HG03135 (cell line): ENCODE measurements around the gene PPFIBP1.
A peak's percentile ranks its signal among the peaks of the same experiment; 100 is the strongest.

Experiments used
- ATAC-seq: cut with Tn5 transposase; IDR thresholded peaks from one replicate; pipeline ENCODE4 v1.9.1; 2021; ENCODE audit warnings: mild to moderate bottlenecking, moderate library complexity; ENCODE audit not compliant: unreplicated experiment

Gene PPFIBP1

GRCh38 chr12:27523642-27524493 lies at the start of gene PPFIBP1:
Gene PPFIBP1 (plus strand): TSS chr12:27524206. CDS start chr12:27633397, 109,191 bp downstream.
- peak; percentile 92 for ATAC-seq

- no peak for ATAC-seq
These were observed 49.7 kb upstream of the PPFIBP1 start for GRCh38 chr12:27474344-27474743.

GRCh38 chr12:27477049-27477448 lies 47.0 kb upstream of the PPFIBP1 start:
- no peak for ATAC-seq

- ATAC-seq: no peak
These were observed 45.1 kb upstream of the PPFIBP1 start for GRCh38 chr12:27478949-27479348.

- ATAC-seq: no peak
These were observed 44.0 kb upstream of the PPFIBP1 start for GRCh38 chr12:27480016-27480415.

- ATAC-seq: no peak
These were observed 37.0 kb upstream of the PPFIBP1 start for GRCh38 chr12:27486961-27487360.

GRCh38 chr12:27488479-27488878 lies 35.5 kb upstream of the PPFIBP1 start:
- ATAC-seq: no peak

- ATAC-seq: no peak
These were observed 32.8 kb upstream of the PPFIBP1 start for GRCh38 chr12:27491226-27491625.

- ATAC-seq: no peak
These were observed 30.6 kb upstream of the PPFIBP1 start for GRCh38 chr12:27493260-27493940.

- no peak for ATAC-seq
These were observed 26.6 kb upstream of the PPFIBP1 start for GRCh38 chr12:27497446-27497845.

- no peak for ATAC-seq
These were observed 25.9 kb upstream of the PPFIBP1 start for GRCh38 chr12:27498149-27498548.

GRCh38 chr12:27498761-27499160 lies 25.2 kb upstream of the PPFIBP1 start:
- no peak for ATAC-seq

- no peak for ATAC-seq
These were observed 24.6 kb upstream of the PPFIBP1 start for GRCh38 chr12:27499377-27499776.

- ATAC-seq: no peak
These were observed 23.5 kb upstream of the PPFIBP1 start for GRCh38 chr12:27500546-27500945.

- no peak for ATAC-seq
These were observed 22.0 kb upstream of the PPFIBP1 start for GRCh38 chr12:27502021-27502435.

- ATAC-seq: no peak
These were observed 19.5 kb upstream of the PPFIBP1 start for GRCh38 chr12:27504507-27504906.

GRCh38 chr12:27505109-27505508 lies 18.9 kb upstream of the PPFIBP1 start:
- ATAC-seq: no peak

GRCh38 chr12:27505761-27506160 lies 18.2 kb upstream of the PPFIBP1 start:
- ATAC-seq: no peak

GRCh38 chr12:27506645-27507189 lies 17.3 kb upstream of the PPFIBP1 start:
- no peak for ATAC-seq

- ATAC-seq: no peak
These were observed 15.1 kb upstream of the PPFIBP1 start for GRCh38 chr12:27508736-27509431.

GRCh38 chr12:27511031-27511722 lies 12.8 kb upstream of the PPFIBP1 start:
- no peak for ATAC-seq
